SK-N-SH (cell line): ENCODE results near the gene ASCL5. TPM values are rescaled to one million over a fixed set of nuclear protein-coding genes. Genes with fewer than 3 reads are reported as not detected.

ENCODE experiments used
- CTCF ChIA-PET: fragments of 300-600, 350-600 bp; formaldehyde crosslinking; extraction: SDS; loops from one replicate; lab custom pipeline; 2021; lab: Yijun Ruan, JAX
- POLR2A ChIA-PET: fragments of 350-600 bp; sonication (Branson Sonifier 250); formaldehyde crosslinking; extraction: SDS; loops from one replicate; lab custom pipeline; 2020; ENCODE audit warnings: antibody characterized with exemption, inconsistent platforms; lab: Yijun Ruan, JAX
- DNase-seq: peaks from one replicate; pipeline ENCODE4 v3.0.0; 2012
- H2AFZ ChIP-seq: fragments of 200-600 bp; sonication (generic); 2 replicates; pipeline ENCODE4 v1.8.1; 2016; ENCODE audit warnings: antibody characterized with exemption, mild to moderate bottlenecking, low read depth
- H3F3A ChIP-seq: fragments of 200-600 bp; sonication (generic); replicated peaks from 2 replicates; pipeline ENCODE3; 2016; ENCODE audit warnings: antibody characterized with exemption, mild to moderate bottlenecking; ENCODE audit not compliant: insufficient read depth
- H3K27ac ChIP-seq, 2 experiments: fragments of 200-500 bp in 1 of 2; fragments of 200-600 bp in 1 of 2; sonication (Bioruptor generic) in 1 of 2; sonication (generic), shearing (Covaris generic) in 1 of 2; 2 replicates each; pipeline versions ENCODE4 v1.5.1 to v1.6.1; 2014 to 2016; ENCODE audit warnings: low read depth in 2 of 2, inconsistent platforms in 1 of 2, low read length in 1 of 2, mild to moderate bottlenecking in 1 of 2, mixed read lengths in 1 of 2
- H3K27me3 ChIP-seq: fragments of 200-600 bp; sonication (generic), shearing (Covaris generic); 2 replicates; pipeline ENCODE4 v1.6.1; 2016; ENCODE audit warnings: mixed run types; ENCODE audit not compliant: insufficient read depth
- H3K36me3 ChIP-seq, 2 experiments: fragments of 200-500 bp in 1 of 2; fragments of 200-600 bp in 1 of 2; sonication (Bioruptor generic) in 1 of 2; sonication (generic) in 1 of 2; replicated peaks in 1 of 2; 2 replicates each; pipeline versions ENCODE3 to v1.5.1; 2014 to 2016; ENCODE audit warnings: low read length in 1 of 2, mild to moderate bottlenecking in 1 of 2; ENCODE audit not compliant: insufficient read depth in 2 of 2, control insufficient read depth in 1 of 2
- H3K4me1 ChIP-seq, 2 experiments: fragments of 200-500 bp in 1 of 2; fragments of 200-600 bp in 1 of 2; sonication (Bioruptor generic) in 1 of 2; sonication (generic), shearing (Covaris generic) in 1 of 2; 2 replicates each; pipeline versions ENCODE4 v1.5.1 to v1.6.1; 2014 to 2016; ENCODE audit warnings: low read depth in 1 of 2, low read length in 1 of 2, mixed run types in 1 of 2; ENCODE audit not compliant: insufficient read depth in 2 of 2, control insufficient read depth in 1 of 2
- H3K4me2 ChIP-seq: fragments of 200-600 bp; sonication (generic), shearing (Covaris generic); 2 replicates; pipeline ENCODE4 v1.6.1; 2017; ENCODE audit warnings: mixed run types
- H3K4me3 ChIP-seq, 2 experiments: fragments of 200-500 bp in 1 of 2; fragments of 200-600 bp in 1 of 2; sonication (Bioruptor generic) in 1 of 2; sonication (generic), shearing (Covaris generic) in 1 of 2; 2 replicates each; pipeline versions ENCODE4 v1.5.1 to v1.8.1; 2014 to 2016; ENCODE audit warnings: low read depth in 2 of 2, inconsistent platforms in 1 of 2, low read length in 1 of 2, mild to moderate bottlenecking in 1 of 2, mixed read lengths in 1 of 2, moderate library complexity in 1 of 2
- H3K79me2 ChIP-seq: fragments of 200-600 bp; sonication (generic); 2 replicates; pipeline ENCODE4 v1.8.1; 2017; ENCODE audit warnings: mild to moderate bottlenecking; ENCODE audit not compliant: insufficient read depth
- H3K9ac ChIP-seq: fragments of 200-600 bp; sonication (generic); 2 replicates; pipeline ENCODE4 v1.6.1; 2017; ENCODE audit warnings: mixed run types
- H3K9me2 ChIP-seq: fragments of 200-600 bp; sonication (generic); 2 replicates; pipeline ENCODE4 v1.6.1; 2017; ENCODE audit warnings: mixed run types
- H3K9me3 ChIP-seq: fragments of 200-600 bp; sonication (generic); 2 replicates; pipeline ENCODE4 v1.6.1; 2017; ENCODE audit warnings: mixed run types, mild to moderate bottlenecking, moderate library complexity
- H4K20me1 ChIP-seq: fragments of 200-600 bp; sonication (generic); 2 replicates; pipeline ENCODE4 v1.6.1; 2017; ENCODE audit warnings: mild to moderate bottlenecking, mixed run types; ENCODE audit not compliant: insufficient read depth
- CHD2 ChIP-seq: fragments of 150-350 bp; IDR thresholded peaks from 2 replicates; pipeline ENCODE4 v1.6.1; 2018; ENCODE audit warnings: low read length; ENCODE audit not compliant: partially characterized antibody
- FOSL2 ChIP-seq: IDR thresholded peaks from 2 replicates; pipeline ENCODE4 v1.4.0; 2012; ENCODE audit warnings: low read depth, mild to moderate bottlenecking, moderate library complexity, borderline replicate concordance
- FOXJ3 ChIP-seq: sonication (generic); formaldehyde crosslinking; IDR thresholded peaks from 2 replicates; pipeline ENCODE4 v1.5.1; 2020; ENCODE audit warnings: mild to moderate bottlenecking, missing genetic modification reagents
- FOXM1 ChIP-seq: IDR thresholded peaks from 2 replicates; pipeline ENCODE4 v1.4.0; 2012; ENCODE audit warnings: low read depth, mild to moderate bottlenecking
- GABPA ChIP-seq: IDR thresholded peaks from 2 replicates; pipeline ENCODE4 v1.4.0; 2012; ENCODE audit warnings: low read depth, mild to moderate bottlenecking
- GATA2 ChIP-seq: sonication (generic); formaldehyde crosslinking; IDR thresholded peaks from 2 replicates; pipeline ENCODE4 v1.5.0; 2020; ENCODE audit warnings: mild to moderate bottlenecking, missing genetic modification reagents
- IRF3 ChIP-seq: fragments of 150-350 bp; IDR thresholded peaks from 2 replicates; pipeline ENCODE4 v1.6.1; 2016; ENCODE audit warnings: mild to moderate bottlenecking, low read depth, low read length
- MAX ChIP-seq: IDR thresholded peaks from 2 replicates; pipeline ENCODE4 v1.4.0; 2012; ENCODE audit warnings: low read depth
- MEF2A ChIP-seq: IDR thresholded peaks from 2 replicates; pipeline ENCODE4 v1.4.0; 2012; ENCODE audit warnings: low read depth, borderline replicate concordance
- NFIC ChIP-seq: IDR thresholded peaks from 2 replicates; pipeline ENCODE4 v1.4.0; 2012; ENCODE audit warnings: borderline replicate concordance
- PBX3 ChIP-seq: IDR thresholded peaks from 2 replicates; pipeline ENCODE4; 2012
- RXRA ChIP-seq: IDR thresholded peaks from 2 replicates; pipeline ENCODE4 v1.4.0; 2012; ENCODE audit warnings: low read depth, mild to moderate bottlenecking, borderline replicate concordance
- TAF1 ChIP-seq: IDR thresholded peaks from 2 replicates; pipeline ENCODE4 v1.6.1; 2012; ENCODE audit warnings: low read depth, mild to moderate bottlenecking, low read length, moderate library complexity, borderline replicate concordance
- TCF12 ChIP-seq: IDR thresholded peaks from 2 replicates; pipeline ENCODE4 v1.4.0; 2012
- YY1 ChIP-seq: IDR thresholded peaks from 2 replicates; pipeline ENCODE4 v1.4.0; 2012; ENCODE audit warnings: low read depth, mild to moderate bottlenecking
- WGBS: methylation state at CpG from one replicate; pipeline ENCODE4 v1.1.6; 2017; ENCODE audit warnings: low lambda C conversion rate; 5-methylcytosine and 5-hydroxymethylcytosine counted together
- polyA plus RNA-seq, 3 experiments: library from polyadenylated mRNA; depleted of rRNA; stranded (reverse); fragments of >200 nt; gene quantifications; 2 replicates each; pipeline ENCODE4 v1.2.3, GENCODE V29; 2012
- TF ChIP-seq, protein P1 (sequence below): fragments of 150-350 bp; IDR thresholded peaks from 2 replicates; pipeline ENCODE4 v1.6.1; 2017; ENCODE audit warnings: antibody characterized with exemption, low read length, low read depth, borderline replicate concordance
- TF ChIP-seq, protein P2 (sequence below): IDR thresholded peaks from 2 replicates; pipeline ENCODE4 v1.6.1; 2012; ENCODE audit warnings: mild to moderate bottlenecking, low read depth, low read length, moderate library complexity
- TF ChIP-seq, protein P3 (sequence below): IDR thresholded peaks from 2 replicates; pipeline ENCODE4 v1.4.0; 2012; ENCODE audit warnings: low read depth, borderline replicate concordance

The ASCL5 gene
- polyA plus RNA-seq, 1 of the 3 experiments (the other 2 are of a cell fraction): not detected

DNA sequence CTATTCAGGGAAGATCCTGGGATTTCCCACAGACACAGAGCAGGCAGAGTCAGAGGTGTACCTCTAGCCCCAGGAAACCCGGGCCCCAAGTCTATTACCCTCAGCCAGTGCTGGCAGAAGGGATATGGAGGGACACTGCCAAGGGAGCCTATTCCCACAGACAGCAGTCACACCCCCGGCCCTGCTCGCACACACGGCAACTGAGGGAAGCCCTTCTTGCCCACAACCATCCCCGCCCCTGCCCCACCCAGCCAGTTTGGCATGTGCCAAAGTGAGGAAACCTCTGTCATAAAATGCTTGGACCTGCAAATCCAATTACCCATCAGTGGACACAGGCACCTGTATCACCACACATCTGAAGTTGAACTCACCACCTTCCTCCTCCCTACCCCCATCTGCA, 21.3 kb downstream of the ASCL5 start:
- Histone ChIP-seq H3K27ac (no peak overlapping the region), H3K9ac (no peak overlapping the region), H3K79me2 (no peaks in the 10 kb centered on the region), H3K4me1 (peaks cover 0 to 7% of the 10 kb centered on the region in 2 experiments; a peak in 1 of 4 replicates), H3K9me2 (no peaks in the 10 kb centered on the region), H3F3A (no peaks in the 10 kb centered on the region), H3K9me3 (no peaks in the 10 kb centered on the region), H3K36me3 (no peaks in the 10 kb centered on the region), H3K27me3 (peaks cover 28% of the 10 kb centered on the region; the same call in 1 of the 2 replicates), H4K20me1 (no peaks in the 10 kb centered on the region), H3K4me3 (no peak overlapping the region), H3K4me2 (no peak overlapping the region), H2AFZ (no peak overlapping the region)
- TF ChIP-seq GABPA (no peak), FOXJ3 (CRISPR knock-in tag) (no peak), NFIC (no peak), CHD2 (no peak)
- no peak for DNase-seq
- CTCF ChIA-PET: interaction anchor here (1.1 to 2.3 kb wide), 2 partner anchors 70 to 133 kb away, joined by 3 to 7 read pairs; no protein-coding TSS in a partner anchor
- WGBS: 49% methylated on average over 5 of the region's 5 CpGs
- POLR2A ChIA-PET: no interaction called here

DNA sequence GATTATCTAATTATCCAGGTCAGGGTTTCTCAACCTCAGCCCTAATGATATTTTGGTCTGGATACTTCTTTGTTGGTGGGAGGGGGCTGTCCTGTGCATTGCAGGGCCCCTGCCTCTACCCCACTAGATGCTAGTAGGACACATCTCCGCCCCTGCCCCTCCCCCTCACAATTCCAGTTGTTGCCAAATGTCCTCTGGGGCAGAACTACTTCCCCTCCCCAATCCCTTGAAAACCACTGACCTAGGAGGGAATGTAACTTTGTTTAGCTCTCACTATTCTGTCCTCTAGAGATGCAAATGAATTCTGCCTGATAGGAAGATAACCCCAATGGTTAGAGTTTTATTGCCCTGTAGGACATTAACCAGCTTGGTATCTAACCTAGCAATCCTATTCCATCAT, 22.8 kb downstream of the ASCL5 start:
- Histone ChIP-seq H3K9me2 (no peaks in the 10 kb centered on the region), H3K4me1 (peaks cover 0 to 7% of the 10 kb centered on the region in 2 experiments; a peak in 1 of 4 replicates), H3K27ac (no peak overlapping the region), H2AFZ (no peak overlapping the region), H4K20me1 (no peaks in the 10 kb centered on the region), H3K79me2 (no peaks in the 10 kb centered on the region), H3K4me3 (no peak overlapping the region), H3K27me3 (peaks cover 28% of the 10 kb centered on the region; the same call in 1 of the 2 replicates), H3K9ac (no peak overlapping the region), H3K9me3 (no peaks in the 10 kb centered on the region), H3F3A (no peaks in the 10 kb centered on the region), H3K4me2 (no peak overlapping the region), H3K36me3 (no peaks in the 10 kb centered on the region)
- WGBS: 20% methylated on average over 1 of the region's 1 CpG
- POLR2A ChIA-PET: no interaction called here
- CTCF ChIA-PET: interaction anchor here (0.9 to 1.7 kb wide), 2 partner anchors 10 to 132 kb away, joined by 3 to 6 read pairs; no protein-coding TSS in a partner anchor
- DNase-seq: no peak
- TF ChIP-seq, protein P1, sequence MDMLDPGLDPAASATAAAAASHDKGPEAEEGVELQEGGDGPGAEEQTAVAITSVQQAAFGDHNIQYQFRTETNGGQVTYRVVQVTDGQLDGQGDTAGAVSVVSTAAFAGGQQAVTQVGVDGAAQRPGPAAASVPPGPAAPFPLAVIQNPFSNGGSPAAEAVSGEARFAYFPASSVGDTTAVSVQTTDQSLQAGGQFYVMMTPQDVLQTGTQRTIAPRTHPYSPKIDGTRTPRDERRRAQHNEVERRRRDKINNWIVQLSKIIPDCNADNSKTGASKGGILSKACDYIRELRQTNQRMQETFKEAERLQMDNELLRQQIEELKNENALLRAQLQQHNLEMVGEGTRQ: no peak
- TF ChIP-seq TCF12: no peak
- no peak for TF ChIP-seq FOXJ3 (CRISPR knock-in tag)
- TF ChIP-seq FOSL2: no peak
- no peak for TF ChIP-seq PBX3
- TF ChIP-seq, protein P2, sequence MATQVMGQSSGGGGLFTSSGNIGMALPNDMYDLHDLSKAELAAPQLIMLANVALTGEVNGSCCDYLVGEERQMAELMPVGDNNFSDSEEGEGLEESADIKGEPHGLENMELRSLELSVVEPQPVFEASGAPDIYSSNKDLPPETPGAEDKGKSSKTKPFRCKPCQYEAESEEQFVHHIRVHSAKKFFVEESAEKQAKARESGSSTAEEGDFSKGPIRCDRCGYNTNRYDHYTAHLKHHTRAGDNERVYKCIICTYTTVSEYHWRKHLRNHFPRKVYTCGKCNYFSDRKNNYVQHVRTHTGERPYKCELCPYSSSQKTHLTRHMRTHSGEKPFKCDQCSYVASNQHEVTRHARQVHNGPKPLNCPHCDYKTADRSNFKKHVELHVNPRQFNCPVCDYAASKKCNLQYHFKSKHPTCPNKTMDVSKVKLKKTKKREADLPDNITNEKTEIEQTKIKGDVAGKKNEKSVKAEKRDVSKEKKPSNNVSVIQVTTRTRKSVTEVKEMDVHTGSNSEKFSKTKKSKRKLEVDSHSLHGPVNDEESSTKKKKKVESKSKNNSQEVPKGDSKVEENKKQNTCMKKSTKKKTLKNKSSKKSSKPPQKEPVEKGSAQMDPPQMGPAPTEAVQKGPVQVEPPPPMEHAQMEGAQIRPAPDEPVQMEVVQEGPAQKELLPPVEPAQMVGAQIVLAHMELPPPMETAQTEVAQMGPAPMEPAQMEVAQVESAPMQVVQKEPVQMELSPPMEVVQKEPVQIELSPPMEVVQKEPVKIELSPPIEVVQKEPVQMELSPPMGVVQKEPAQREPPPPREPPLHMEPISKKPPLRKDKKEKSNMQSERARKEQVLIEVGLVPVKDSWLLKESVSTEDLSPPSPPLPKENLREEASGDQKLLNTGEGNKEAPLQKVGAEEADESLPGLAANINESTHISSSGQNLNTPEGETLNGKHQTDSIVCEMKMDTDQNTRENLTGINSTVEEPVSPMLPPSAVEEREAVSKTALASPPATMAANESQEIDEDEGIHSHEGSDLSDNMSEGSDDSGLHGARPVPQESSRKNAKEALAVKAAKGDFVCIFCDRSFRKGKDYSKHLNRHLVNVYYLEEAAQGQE: no peak
- no peak for TF ChIP-seq YY1
- no peak for TF ChIP-seq MAX
- no peak for TF ChIP-seq MEF2A
- TF ChIP-seq RXRA: no peak
- no peak for TF ChIP-seq IRF3
- TF ChIP-seq TAF1: no peak
- TF ChIP-seq FOXM1: no peak
- no peak for TF ChIP-seq GATA2 (CRISPR knock-in tag)
- TF ChIP-seq, protein P3, sequence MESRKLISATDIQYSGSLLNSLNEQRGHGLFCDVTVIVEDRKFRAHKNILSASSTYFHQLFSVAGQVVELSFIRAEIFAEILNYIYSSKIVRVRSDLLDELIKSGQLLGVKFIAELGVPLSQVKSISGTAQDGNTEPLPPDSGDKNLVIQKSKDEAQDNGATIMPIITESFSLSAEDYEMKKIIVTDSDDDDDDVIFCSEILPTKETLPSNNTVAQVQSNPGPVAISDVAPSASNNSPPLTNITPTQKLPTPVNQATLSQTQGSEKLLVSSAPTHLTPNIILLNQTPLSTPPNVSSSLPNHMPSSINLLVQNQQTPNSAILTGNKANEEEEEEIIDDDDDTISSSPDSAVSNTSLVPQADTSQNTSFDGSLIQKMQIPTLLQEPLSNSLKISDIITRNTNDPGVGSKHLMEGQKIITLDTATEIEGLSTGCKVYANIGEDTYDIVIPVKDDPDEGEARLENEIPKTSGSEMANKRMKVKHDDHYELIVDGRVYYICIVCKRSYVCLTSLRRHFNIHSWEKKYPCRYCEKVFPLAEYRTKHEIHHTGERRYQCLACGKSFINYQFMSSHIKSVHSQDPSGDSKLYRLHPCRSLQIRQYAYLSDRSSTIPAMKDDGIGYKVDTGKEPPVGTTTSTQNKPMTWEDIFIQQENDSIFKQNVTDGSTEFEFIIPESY: no peak
- no peak for TF ChIP-seq NFIC
